Thyroid gland (tissue), 4 donors: Measurements from ENCODE around the gene PACSIN1. TPM values are rescaled to one million over a fixed set of nuclear protein-coding genes. Genes with fewer than 3 reads are reported as not detected.

Source experiments
- DNase-seq, 2 donors: peaks; one replicate each; pipeline ENCODE4 v3.0.0-alpha.2; 2019
- H3K27ac ChIP-seq, 3 donors: fragments of 200-600 bp; sonication (generic); 1 replicate in 2 of 3; 2 replicates in 1 of 3; pipeline ENCODE4 v1.5.1; 2016 to 2019; ENCODE audit warnings: mild to moderate bottlenecking in 1 of 3, moderate library complexity in 1 of 3
- H3K27me3 ChIP-seq: fragments of 200-600 bp; sonication (generic); one replicate; pipeline ENCODE4 v1.5.1; 2019
- H3K36me3 ChIP-seq, 2 donors: fragments of 200-600 bp; sonication (generic); one replicate each; pipeline ENCODE4 v1.5.1; 2016 to 2019
- H3K4me1 ChIP-seq, 2 donors: fragments of 200-600 bp; sonication (generic); one replicate each; pipeline ENCODE4 v1.5.1; 2017 to 2019
- H3K4me3 ChIP-seq, 3 donors: fragments of 200-600 bp; sonication (generic); replicated peaks in 1 of 3; 1 replicate in 2 of 3; 2 replicates in 1 of 3; pipeline ENCODE4 v1.5.1; 2016; ENCODE audit warnings: mild to moderate bottlenecking in 1 of 3
- H3K9me3 ChIP-seq: fragments of 200-600 bp; sonication (generic); one replicate; pipeline ENCODE4 v1.5.1; 2017
- POLR2A ChIP-seq, 2 donors: fragments of 450-650 bp; IDR thresholded peaks; one replicate each; pipeline ENCODE4 v1.6.1; 2017; ENCODE audit warnings: antibody characterized with exemption in 2 of 2, mild to moderate bottlenecking in 2 of 2, moderate library complexity in 1 of 2
- WGBS, 2 donors: methylation state at CpG; one replicate each; pipeline ENCODE4 v1.1.5; 2017; 5-methylcytosine and 5-hydroxymethylcytosine counted together
- intact Hi-C: fragments of 100-400 bp; cut with DNase I; formaldehyde crosslinking; loops from one replicate; pipeline ENCODE4 v1.15.1; 2023
- total RNA-seq, 4 donors: library from RNA; depleted of rRNA; stranded (reverse); fragments of >200 nt; gene quantifications; one replicate each; pipeline ENCODE4 v1.2.3, GENCODE V29; 2016
- TF ChIP-seq, protein P1 (sequence below), 6 experiments: fragments of 200-600 bp in 3 of 6; fragments of 450-650 bp in 3 of 6; sonication (generic) in 3 of 6; IDR thresholded peaks; one replicate each; pipeline ENCODE4 v1.5.1; 2016 to 2019; ENCODE audit warnings: antibody characterized with exemption in 6 of 6, mild to moderate bottlenecking in 2 of 6, inconsistent platforms in 1 of 6, moderate library complexity in 1 of 6

The PACSIN1 gene
- total RNA-seq, 4 donors from 2014 or later, result 0.11 TPM; not detected in 3

DNA sequence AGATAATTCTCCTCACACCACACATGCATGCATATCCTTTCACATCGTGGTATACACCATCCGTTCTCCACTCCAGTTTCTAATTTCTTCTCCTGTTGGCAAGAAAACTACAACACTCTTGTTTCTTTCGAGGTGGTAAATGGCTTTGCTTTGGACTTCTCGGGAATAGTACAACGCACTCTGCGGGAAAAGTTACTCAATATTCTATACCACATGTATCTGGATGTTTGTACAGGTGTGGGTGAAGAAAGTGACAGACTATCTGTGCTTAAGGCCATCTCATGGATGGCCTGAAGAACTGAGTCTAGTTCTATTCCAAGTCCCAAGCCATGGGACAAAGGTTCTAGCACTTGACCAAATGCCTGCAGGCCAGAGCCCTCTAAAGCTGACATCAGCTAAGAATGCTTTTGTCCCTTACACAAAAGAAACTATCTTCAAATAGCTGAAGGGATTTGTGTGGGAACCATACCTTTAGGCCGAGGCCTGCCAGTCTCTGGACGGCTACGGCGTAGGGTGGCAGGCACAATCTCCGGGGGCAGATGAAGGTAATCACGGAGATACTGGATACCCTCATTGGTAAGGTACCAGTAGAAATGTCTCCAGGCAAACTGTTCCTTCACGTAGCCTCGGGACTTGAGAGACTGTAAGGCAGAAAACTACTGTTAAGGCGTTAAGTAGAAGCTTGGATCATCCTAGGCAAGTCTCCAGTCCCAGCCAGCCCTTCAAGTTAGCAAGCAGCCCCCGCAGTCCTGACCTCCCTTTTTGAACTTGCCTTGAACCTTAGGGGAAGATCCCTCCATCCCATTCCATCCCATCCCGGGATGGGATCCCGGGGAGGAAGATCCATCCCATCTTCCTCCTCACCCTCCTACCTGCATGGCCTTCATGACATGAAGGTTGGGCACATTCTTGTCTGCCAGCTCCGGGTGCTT lies 41.4 kb upstream of the PACSIN1 start:
- WGBS, 2 donors, result 79 to 84% methylated on average over 19 of the region's 19 CpGs
- Histone ChIP-seq H3K27ac (peak overlapping the region in 1 of 3 donors; percentile 95), H3K27me3 (no peaks in the 10 kb centered on the region), H3K9me3 (no peaks in the 10 kb centered on the region), H3K4me1 (peaks cover 5 to 11% of the 10 kb centered on the region in 2 donors), H3K4me3 (peak overlapping the region in 1 of 3 donors; percentile 83), H3K36me3 (peaks cover 50 to 54% of the 10 kb centered on the region in 2 donors)
- intact Hi-C loops, result no loop called here
- TF ChIP-seq, protein P1, sequence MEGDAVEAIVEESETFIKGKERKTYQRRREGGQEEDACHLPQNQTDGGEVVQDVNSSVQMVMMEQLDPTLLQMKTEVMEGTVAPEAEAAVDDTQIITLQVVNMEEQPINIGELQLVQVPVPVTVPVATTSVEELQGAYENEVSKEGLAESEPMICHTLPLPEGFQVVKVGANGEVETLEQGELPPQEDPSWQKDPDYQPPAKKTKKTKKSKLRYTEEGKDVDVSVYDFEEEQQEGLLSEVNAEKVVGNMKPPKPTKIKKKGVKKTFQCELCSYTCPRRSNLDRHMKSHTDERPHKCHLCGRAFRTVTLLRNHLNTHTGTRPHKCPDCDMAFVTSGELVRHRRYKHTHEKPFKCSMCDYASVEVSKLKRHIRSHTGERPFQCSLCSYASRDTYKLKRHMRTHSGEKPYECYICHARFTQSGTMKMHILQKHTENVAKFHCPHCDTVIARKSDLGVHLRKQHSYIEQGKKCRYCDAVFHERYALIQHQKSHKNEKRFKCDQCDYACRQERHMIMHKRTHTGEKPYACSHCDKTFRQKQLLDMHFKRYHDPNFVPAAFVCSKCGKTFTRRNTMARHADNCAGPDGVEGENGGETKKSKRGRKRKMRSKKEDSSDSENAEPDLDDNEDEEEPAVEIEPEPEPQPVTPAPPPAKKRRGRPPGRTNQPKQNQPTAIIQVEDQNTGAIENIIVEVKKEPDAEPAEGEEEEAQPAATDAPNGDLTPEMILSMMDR (IDR thresholded peaks at IDR 0.05), result no peak
- TF ChIP-seq POLR2A (IDR thresholded peaks at IDR 0.05), result no peak
- no peak for DNase-seq

DNA sequence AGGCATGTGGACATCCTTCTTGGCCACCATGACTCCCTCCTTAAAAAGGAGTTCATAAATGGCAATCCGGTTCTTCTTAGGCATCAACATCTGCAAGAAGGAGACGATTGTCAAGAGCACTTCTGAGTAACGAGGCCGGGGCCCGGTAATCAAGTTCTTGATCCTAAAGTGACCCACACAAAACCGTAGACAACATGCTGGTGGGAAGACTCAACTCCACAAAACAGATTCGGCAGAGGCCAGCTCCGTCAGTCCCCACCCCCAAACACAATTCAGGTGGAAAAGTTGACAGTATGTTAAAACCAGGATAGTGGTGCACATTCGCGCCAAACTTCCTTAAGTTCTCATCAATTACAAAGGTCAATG lies 40.8 kb upstream of the PACSIN1 start:
- H3K27ac ChIP-seq, result peak overlapping the region; percentile 84 to 95 (median 85)
- peak overlapping the region; percentile 82 to 86 (median 83) for H3K4me3 ChIP-seq
- DNase-seq, result peak in 1 of 2 donors; percentile 1
- 3 to 10% methylated on average over 6 to 10 of the region's 10 CpGs for WGBS, 2 donors
- H3K4me1 ChIP-seq, result peaks cover 5 to 11% of the 10 kb centered on the region in 2 donors
- no peaks in the 10 kb centered on the region for H3K27me3 ChIP-seq
- TF ChIP-seq, protein P1 (IDR thresholded peaks at IDR 0.05), result no peak
- no peak for TF ChIP-seq POLR2A (IDR thresholded peaks at IDR 0.05)
- peaks cover 44 to 47% of the 10 kb centered on the region in 2 donors for H3K36me3 ChIP-seq
- intact Hi-C loops, result no loop called here
- no peaks in the 10 kb centered on the region for H3K9me3 ChIP-seq

DNA sequence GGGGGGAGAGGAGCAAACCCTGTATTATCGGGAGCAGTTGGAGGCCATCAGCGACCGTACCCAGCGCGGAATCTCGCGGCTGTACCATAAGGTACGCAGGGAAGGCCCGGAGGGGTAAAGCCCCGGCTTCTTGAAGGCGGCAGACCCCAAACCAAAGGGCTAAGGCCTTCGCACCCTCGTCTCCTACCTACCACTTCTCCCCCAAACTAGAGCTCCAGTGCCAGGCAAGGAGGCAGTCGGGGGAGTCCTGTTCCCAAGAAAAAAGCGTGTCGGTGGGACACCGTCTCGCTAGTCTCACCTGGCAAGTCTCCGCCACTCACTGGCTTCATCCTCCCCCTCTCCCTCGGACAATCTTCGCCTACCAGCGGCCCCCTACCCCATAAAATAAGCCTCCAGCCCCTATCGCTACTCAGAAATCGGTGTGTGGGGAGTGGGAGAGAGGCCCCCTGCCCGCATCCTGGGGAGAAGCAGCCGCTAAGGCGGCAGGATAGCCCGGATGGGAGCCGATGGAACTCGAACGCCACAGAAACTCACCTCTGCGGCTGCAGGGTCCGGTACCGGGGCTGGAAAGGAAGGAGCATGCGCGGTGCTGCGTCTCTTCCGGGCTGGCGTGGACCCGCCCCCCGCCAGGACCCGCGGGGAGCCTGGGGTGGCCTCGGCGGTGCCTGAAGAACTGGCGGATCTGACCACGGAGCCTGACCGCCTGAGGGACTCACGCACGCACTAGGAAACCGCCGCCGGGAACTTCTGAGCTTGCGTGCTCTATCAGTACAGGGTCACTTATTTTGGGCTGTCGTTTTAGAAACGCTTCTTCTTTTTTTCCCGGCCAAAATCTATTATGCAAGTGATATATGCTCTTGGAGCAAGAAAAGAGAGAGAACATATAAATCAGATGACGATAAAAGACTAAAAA lies 40.1 kb upstream of the PACSIN1 start, which contains the start of gene RPS10:
RPS10 (minus strand) TSS at position 572 of the 913 bp plus-strand sequence. CDS start 848 bp downstream, outside the sequence.
- H3K4me3 ChIP-seq, result peak within 1 kb of the TSS; percentile 82 to 86 (median 83)
- H3K27me3 ChIP-seq, result no peaks in the 10 kb centered on the region
- peak within 1 kb of the TSS; percentile 84 to 95 (median 85) for H3K27ac ChIP-seq
- no peaks in the 10 kb centered on the region for H3K9me3 ChIP-seq
- H3K4me1 ChIP-seq, result peaks cover 5 to 11% of the 10 kb centered on the region in 2 donors
- peak; percentile 92 to 94 for DNase-seq
- intact Hi-C loops, result no loop called here
- 0 to 1% methylated on average over 28 to 34 of the region's 58 CpGs for WGBS, 2 donors
- H3K36me3 ChIP-seq, result peaks cover 39 to 42% of the 10 kb centered on the region in 2 donors
- TF ChIP-seq POLR2A (IDR thresholded peaks at IDR 0.05), result peak in 1 of 2 donors; percentile 92
- TF ChIP-seq, protein P1 (IDR thresholded peaks at IDR 0.05), result peak in 1 of 6 experiments; percentile 28

DNA sequence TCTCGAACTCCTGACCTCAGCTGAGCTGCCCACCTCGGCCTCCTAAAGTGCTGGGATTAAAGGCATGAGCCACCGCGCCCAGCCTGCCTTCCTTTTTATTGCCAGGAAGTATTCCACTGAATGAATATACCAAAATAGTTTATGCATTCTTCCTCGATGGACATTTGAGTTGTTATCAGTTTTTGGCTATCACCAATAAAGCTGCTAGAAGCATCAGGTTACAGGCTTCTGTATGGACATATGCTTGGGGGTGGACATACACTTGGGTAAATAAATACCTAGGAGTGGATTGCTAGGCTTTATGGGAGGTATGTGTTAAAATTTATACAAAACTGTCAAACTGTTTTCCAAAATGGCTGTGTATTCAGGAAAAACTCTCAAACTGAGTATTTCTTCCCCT lies 30.0 kb upstream of the PACSIN1 start:
- H3K4me3 ChIP-seq, result no peak overlapping the region
- H3K36me3 ChIP-seq, result no peaks in the 10 kb centered on the region
- 78 to 88% methylated on average over 5 of the region's 5 CpGs for WGBS, 2 donors
- H3K27ac ChIP-seq, result no peak overlapping the region
- no peaks in the 10 kb centered on the region for H3K9me3 ChIP-seq
- no peaks in the 10 kb centered on the region for H3K4me1 ChIP-seq
- intact Hi-C loops, result no loop called here
- no peaks in the 10 kb centered on the region for H3K27me3 ChIP-seq
- TF ChIP-seq, protein P1 (IDR thresholded peaks at IDR 0.05), result no peak
- TF ChIP-seq POLR2A (IDR thresholded peaks at IDR 0.05), result no peak
- DNase-seq, result no peak
